EL (cell line): ENCODE measurements around the gene TMEM101.
A peak's percentile ranks its signal among the peaks of the same experiment; 100 is the strongest.
"Not testable (repeated sequence)": the region's sequence is repeated elsewhere in the genome, so short reads cannot be mapped to it uniquely, and the experiment has no call there.

ENCODE experiments used
- DNase-seq: peaks from one replicate; pipeline ENCODE4 v3.0.0-alpha.2; 2016

Gene TMEM101

DNA sequence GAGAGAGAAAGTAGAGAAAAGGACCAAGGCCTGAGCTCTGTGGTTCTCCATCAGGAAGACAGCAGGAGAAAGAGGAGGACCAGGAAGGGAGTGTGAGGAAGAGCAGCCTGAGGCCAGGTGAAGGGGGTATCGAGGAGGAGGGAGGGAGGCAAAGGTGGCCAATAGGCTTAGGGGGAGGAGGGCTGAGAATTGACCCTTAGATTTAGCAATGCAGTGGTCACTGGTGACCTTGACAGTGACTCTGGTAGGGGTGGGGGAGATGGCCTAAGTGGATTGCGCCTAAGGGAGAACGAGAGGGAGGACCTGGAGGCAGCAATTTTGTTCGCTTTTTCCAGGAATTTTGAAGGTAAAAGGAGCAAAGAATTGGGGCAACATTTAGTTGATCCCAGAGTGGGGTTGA lies 15.7 kb downstream of the TMEM101 start:
- DNase-seq, result no peak

GRCh38 chr17:43998552-43998951 lies 16.2 kb downstream of the TMEM101 start:
- DNase-seq, result peak; percentile 78

- not testable (repeated sequence) for DNase-seq
These were observed 17.6 kb downstream of the TMEM101 start for GRCh38 chr17:43997180-43997579.

DNA sequence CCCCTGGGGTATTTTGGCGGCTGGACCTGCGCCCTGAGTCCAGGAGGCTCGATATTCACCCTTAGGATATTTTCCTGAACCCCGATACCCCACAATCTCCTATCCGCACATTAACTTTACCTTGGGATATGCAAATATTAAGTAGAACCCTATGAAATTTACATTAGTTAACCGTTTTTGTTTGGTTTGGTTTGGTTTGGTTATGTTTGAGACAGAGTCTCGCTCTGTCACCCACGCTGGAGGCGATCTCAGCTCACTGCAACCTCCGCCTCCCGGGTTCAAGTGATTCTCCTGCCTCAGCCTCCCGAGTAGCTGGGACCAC lies 19.7 kb downstream of the TMEM101 start:
- DNase-seq, result no peak

GRCh38 chr17:43994272-43995149 lies 20.3 kb downstream of the TMEM101 start:
- DNase-seq, result peak; percentile 73

GRCh38 chr17:43992641-43993040 lies 22.1 kb downstream of the TMEM101 start:
- no peak for DNase-seq

GRCh38 chr17:43988301-43988700 lies 26.5 kb downstream of the TMEM101 start:
- DNase-seq, result no peak

DNA sequence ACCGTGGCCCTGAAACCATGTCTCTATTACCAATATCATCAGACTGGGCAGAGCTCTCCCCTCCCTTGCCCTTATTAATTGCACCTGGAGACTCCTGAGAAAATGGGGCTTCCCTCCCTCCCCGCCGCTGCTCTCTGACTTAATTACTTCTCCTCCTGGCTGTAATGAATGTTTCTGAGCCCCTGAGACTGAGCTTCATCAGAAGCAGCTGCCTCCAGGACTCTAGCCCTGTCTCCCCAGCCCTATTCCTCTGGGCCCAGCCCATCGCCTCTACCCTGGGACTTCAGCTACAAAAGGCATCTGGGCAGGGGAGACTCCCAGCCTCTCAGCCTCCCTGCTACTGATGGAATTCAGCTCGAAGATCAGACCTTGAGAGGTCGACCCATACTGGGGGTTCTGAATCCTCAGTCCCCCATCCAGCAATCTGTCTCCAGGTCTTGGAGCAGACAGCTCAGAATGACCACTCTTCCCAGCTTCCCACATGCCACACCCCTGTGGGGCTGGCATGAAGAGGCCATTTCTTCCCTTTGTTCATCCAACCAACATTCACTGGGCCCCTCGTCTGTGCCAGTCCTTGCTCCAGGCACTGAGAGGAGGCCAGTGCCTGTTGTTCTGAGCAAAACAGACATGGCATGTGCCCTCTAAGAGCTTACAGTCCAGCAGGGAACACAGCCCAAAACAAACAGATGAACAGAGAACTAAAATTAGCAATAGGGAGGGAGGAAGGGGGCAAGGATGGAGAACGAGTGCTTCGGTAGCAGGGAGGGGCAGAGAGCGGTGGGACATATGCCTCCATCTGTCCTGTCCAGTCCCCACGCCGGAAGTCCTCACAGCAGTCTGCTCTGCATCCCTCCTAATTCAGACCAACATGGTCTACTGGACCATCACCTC lies 27.4 kb downstream of the TMEM101 start:
- no peak for DNase-seq

- DNase-seq, result no peak
These were observed 28.4 kb downstream of the TMEM101 start for GRCh38 chr17:43986225-43986981.

DNA sequence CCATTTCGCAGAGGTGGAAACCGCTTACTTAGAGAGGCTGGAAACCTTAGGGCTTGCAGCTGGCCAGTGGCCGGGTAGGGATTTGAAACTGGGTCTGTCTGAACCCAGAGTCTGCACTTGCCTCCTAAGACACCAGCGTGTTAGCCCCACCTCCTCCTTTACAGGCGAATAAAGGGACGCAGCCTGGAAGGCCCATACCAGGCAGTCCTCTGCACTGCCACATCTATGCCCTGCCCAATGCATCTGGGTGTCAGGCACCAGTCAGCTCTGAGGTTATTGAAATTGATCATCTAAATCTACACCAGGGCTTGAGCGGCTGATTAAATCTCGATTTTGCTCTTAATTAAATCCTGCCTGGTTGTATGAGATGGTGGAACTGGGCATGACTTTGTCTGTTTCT lies 30.2 kb downstream of the TMEM101 start:
- no peak for DNase-seq

DNA sequence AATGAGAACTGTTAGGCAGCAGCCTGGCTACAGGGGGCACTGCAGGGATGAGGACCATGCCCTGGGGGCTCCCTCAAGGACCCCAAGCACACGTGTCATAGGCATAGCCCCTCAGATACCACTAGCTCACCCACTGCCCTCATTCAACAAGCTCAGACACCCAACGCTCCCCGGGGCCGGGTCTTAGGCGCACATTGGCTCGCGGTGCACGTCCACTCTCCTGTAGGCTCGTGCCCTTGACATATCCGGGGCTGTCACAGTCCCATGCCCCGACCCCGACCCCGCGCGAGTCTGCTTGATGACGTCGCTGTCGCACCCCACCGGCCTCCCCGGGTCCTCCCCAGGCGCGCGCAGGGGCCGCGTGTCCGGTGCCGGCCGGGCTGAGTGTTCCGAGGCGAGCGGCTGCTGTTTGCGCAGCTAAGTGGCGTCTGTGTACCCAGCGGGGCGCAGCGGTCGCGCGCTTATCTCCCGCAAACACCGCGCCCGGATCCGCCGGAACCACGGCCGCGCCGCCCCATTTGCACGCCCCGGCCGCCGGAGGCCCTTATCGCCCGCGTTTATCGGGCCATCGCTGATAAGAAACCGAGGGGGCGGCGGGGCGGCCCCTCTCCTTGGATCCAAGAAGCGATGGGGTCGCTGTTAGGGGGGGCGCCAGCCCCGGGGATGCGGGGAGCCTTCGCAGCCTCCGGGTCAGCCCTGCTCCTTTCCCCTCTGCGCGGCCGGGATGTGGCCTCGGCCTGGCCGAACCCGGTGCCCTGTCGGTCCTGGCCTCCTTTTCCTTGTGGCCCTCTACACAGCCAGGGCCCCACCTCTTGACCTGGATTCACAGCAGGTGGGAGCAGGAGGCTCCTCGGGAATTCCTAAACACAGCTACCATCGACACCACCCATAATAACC lies 31.0 kb downstream of the TMEM101 start:
- DNase-seq, result peak; percentile 27

GRCh38 chr17:43983196-43983514 lies 31.6 kb downstream of the TMEM101 start:
- no peak for DNase-seq

DNA sequence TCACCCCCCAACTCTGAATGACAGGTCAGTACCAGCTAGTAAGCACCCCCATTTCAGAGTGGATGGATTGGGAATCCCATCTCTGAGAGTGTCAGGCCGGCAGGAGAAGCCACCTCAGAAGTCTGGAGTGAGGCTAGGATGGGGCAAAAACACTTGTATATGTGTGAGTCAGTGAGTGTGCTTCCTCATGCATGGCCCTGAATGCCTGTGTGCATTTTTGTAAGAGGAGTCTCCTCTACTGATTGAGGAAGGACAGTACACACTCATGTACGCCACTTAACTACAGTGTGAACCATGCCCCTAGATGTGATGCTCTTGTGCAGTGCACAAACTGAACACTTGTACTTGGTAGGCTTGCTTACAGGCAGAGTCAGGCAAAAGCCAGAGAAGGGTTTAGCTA lies 32.6 kb downstream of the TMEM101 start:
- no peak for DNase-seq

DNA sequence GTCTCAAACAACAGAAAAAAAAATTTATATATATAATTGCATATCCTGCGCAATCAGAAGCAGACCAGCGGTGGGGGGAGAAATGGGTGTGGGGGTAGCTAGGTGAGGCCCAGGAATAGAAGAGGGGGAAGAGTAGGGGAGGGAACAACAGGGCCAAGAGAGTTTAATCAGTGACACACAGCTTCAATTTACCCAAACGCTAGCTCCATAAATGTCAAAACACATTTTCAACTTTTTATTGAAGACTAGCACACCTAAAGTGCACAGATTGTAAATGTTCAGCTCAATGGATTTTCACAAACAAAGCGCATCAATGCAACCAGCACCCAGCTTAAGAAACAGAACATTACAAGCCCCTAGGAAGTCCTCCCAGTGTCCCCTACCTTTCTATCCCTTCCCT lies 35.1 kb downstream of the TMEM101 start:
- no peak for DNase-seq

DNA sequence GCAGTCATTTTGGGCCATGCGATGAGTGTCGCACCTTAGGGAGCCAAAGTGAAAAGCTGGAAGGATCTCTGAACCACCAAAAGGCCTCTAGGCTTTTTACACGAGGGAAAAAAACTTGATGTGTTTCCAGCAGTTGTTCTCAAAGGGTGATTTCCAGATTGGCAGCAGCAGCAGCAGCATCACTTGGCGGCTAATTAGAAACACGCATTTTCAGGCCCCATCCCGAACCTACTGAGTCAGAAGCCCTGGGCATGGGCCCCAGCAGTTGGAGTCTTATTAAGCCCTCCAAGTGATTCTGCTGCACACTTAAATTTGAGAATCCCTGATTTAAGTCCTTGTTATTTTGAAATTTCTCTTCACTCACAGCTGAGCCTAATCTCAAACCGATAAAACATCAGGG lies 35.8 kb downstream of the TMEM101 start:
- DNase-seq, result no peak

- no peak for DNase-seq
These were observed 36.7 kb downstream of the TMEM101 start for GRCh38 chr17:43978078-43978477.

DNA sequence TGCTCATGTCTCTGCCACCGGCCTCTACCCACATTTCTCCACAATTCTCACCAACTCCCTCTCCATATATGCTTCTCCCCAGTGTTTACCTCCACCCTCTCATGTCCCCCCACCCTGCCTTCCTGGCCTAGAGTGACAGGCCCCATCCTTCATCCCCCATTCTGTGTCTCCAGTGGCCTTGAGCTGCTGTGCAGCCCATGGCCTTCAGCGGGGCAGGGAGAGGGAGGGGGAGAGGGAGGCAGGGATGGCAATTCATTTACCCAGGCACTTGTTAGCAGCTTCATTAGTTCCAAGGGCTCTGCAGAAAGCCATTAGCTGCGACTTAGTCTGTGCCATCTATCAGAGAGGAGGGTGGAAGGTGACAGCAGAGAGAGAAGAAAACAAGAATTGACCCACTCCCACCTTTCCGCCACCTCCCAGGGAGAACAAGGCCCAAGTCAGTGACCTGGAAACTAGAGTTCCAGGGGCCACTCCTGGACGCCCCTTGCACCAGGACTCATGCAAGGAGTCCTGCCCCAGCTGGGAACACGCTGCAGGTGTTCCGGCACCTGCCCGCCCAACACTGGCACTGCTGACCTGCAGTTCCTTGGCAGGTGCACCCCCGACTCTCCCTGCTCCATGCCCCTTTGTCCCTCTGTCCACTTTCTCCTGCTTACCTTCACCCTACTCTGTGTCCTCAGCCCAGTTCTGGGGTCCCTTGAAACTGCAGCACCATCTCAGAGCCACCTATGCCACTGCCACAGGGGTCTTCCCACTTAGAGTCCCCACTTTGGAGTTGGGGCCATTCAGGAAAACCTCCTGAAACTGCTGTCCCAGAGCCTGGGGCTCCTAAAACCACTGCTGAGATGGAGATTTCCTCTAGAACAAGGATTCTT lies 37.6 kb downstream of the TMEM101 start:
- DNase-seq, result no peak

- no peak for DNase-seq
These were observed 38.9 kb downstream of the TMEM101 start for GRCh38 chr17:43975898-43976297.

- DNase-seq, result no peak
These were observed 40.1 kb downstream of the TMEM101 start for GRCh38 chr17:43974382-43975266.
